Measurements from ENCODE around the gene SDK1. TPM values are rescaled to one million over a fixed set of nuclear protein-coding genes. Genes with fewer than 3 reads are reported as not detected.

Gene SDK1
- total RNA-seq, 1 donor from 2014 or later, result 0.48 TPM

GRCh38 chr7:4129481-4130122 lies 828.5 kb downstream of the SDK1 start:
- Mint-ChIP-seq H3K4me3 (ENCODE audit: low read depth) (no peak overlapping the region), H3K27me3 (ENCODE audit: low read depth) (no peaks in the 10 kb centered on the region), H3K9me3 (peaks cover 7% of the 10 kb centered on the region), H3K27ac (no peak overlapping the region), H3K36me3 (ENCODE audit: low read depth) (no peaks in the 10 kb centered on the region), H3K4me1 (ENCODE audit: low read depth) (no peaks in the 10 kb centered on the region)
- intact Hi-C loops (cut with micrococcal nuclease), result no loop called here
- no peak for DNase-seq (ENCODE audit: low spot score)

GRCh38 chr7:4131063-4131462 lies 830.0 kb downstream of the SDK1 start:
- no peaks in the 10 kb centered on the region for H3K27me3 Mint-ChIP-seq (ENCODE audit: low read depth)
- H3K36me3 Mint-ChIP-seq (ENCODE audit: low read depth), result no peaks in the 10 kb centered on the region
- intact Hi-C loops (cut with micrococcal nuclease), result no loop called here
- H3K4me1 Mint-ChIP-seq (ENCODE audit: low read depth), result no peaks in the 10 kb centered on the region
- no peak overlapping the region for H3K27ac Mint-ChIP-seq
- H3K4me3 Mint-ChIP-seq (ENCODE audit: low read depth), result no peak overlapping the region
- H3K9me3 Mint-ChIP-seq, result no peaks in the 10 kb centered on the region
- no peak for DNase-seq (ENCODE audit: low spot score)

GRCh38 chr7:4132221-4132620 lies 831.2 kb downstream of the SDK1 start:
- intact Hi-C loops (cut with micrococcal nuclease), result no loop called here
- H3K9me3 Mint-ChIP-seq, result no peaks in the 10 kb centered on the region
- DNase-seq (ENCODE audit: low spot score), result no peak
- no peaks in the 10 kb centered on the region for H3K36me3 Mint-ChIP-seq (ENCODE audit: low read depth)
- H3K27me3 Mint-ChIP-seq (ENCODE audit: low read depth), result no peaks in the 10 kb centered on the region
- H3K27ac Mint-ChIP-seq, result no peak overlapping the region
- H3K4me1 Mint-ChIP-seq (ENCODE audit: low read depth), result no peaks in the 10 kb centered on the region
- no peak overlapping the region for H3K4me3 Mint-ChIP-seq (ENCODE audit: low read depth)

- no peaks in the 10 kb centered on the region for H3K27me3 Mint-ChIP-seq (ENCODE audit: low read depth)
- no peaks in the 10 kb centered on the region for H3K9me3 Mint-ChIP-seq
These were observed 832.5 kb downstream of the SDK1 start for GRCh38 chr7:4133491-4134044.

DNA sequence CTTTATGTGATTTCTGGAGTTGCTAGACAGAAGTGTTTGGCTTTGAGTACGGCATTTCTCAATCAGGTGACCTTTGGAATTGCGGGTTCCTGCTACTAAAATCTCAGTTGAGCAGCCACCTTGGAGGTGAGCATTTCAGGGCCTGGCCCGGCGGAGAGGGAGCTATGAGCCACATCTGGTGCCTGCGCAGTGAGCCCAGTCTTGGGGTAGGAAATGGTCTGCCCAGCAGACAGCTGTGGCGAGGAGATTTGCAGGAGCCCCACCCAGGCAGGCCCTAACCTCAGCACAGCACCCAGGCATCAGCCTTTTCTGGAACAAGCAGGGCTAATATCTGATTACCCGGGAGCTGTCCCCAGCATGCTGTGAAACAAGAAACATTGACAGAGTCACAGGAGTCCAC lies 833.2 kb downstream of the SDK1 start:
- intact Hi-C loops (cut with micrococcal nuclease), result no loop called here
- no peak for DNase-seq (ENCODE audit: low spot score)
- no peaks in the 10 kb centered on the region for H3K4me1 Mint-ChIP-seq (ENCODE audit: low read depth)

More at GRCh38 chr7:4133491-4134044, 832.5 kb downstream of the SDK1 start:
- no peak for DNase-seq (ENCODE audit: low spot score)
- Mint-ChIP-seq H3K36me3 (ENCODE audit: low read depth) (no peaks in the 10 kb centered on the region), H3K4me1 (ENCODE audit: low read depth) (no peaks in the 10 kb centered on the region), H3K4me3 (ENCODE audit: low read depth) (no peak overlapping the region), H3K27ac (no peak overlapping the region)
- intact Hi-C loops (cut with micrococcal nuclease), result no loop called here

GRCh38 chr7:4134631-4135030 lies 833.6 kb downstream of the SDK1 start:
- DNase-seq (ENCODE audit: low spot score), result no peak
- Mint-ChIP-seq H3K27ac (no peak overlapping the region), H3K4me1 (ENCODE audit: low read depth) (no peaks in the 10 kb centered on the region), H3K36me3 (ENCODE audit: low read depth) (no peaks in the 10 kb centered on the region), H3K27me3 (ENCODE audit: low read depth) (no peaks in the 10 kb centered on the region), H3K9me3 (no peaks in the 10 kb centered on the region), H3K4me3 (ENCODE audit: low read depth) (no peak overlapping the region)
- intact Hi-C loops (cut with micrococcal nuclease), result no loop called here

More for the DNA sequence above, 833.2 kb downstream of the SDK1 start:
- no peaks in the 10 kb centered on the region for H3K36me3 Mint-ChIP-seq (ENCODE audit: low read depth)
- H3K9me3 Mint-ChIP-seq, result no peaks in the 10 kb centered on the region
- no peak overlapping the region for H3K27ac Mint-ChIP-seq
- no peak overlapping the region for H3K4me3 Mint-ChIP-seq (ENCODE audit: low read depth)
- no peaks in the 10 kb centered on the region for H3K27me3 Mint-ChIP-seq (ENCODE audit: low read depth)

- no peaks in the 10 kb centered on the region for H3K9me3 Mint-ChIP-seq
- H3K27me3 Mint-ChIP-seq (ENCODE audit: low read depth), result no peaks in the 10 kb centered on the region
- H3K4me1 Mint-ChIP-seq (ENCODE audit: low read depth), result no peaks in the 10 kb centered on the region
- DNase-seq (ENCODE audit: low spot score), result no peak
- H3K36me3 Mint-ChIP-seq (ENCODE audit: low read depth), result no peaks in the 10 kb centered on the region
- H3K4me3 Mint-ChIP-seq (ENCODE audit: low read depth), result no peak overlapping the region
- intact Hi-C loops (cut with micrococcal nuclease), result no loop called here
- no peak overlapping the region for H3K27ac Mint-ChIP-seq
These were observed 834.2 kb downstream of the SDK1 start for GRCh38 chr7:4135301-4135700.

- Mint-ChIP-seq H3K27ac (no peak overlapping the region), H3K36me3 (ENCODE audit: low read depth) (no peaks in the 10 kb centered on the region), H3K27me3 (ENCODE audit: low read depth) (no peaks in the 10 kb centered on the region), H3K4me3 (ENCODE audit: low read depth) (no peak overlapping the region), H3K9me3 (no peaks in the 10 kb centered on the region), H3K4me1 (ENCODE audit: low read depth) (no peaks in the 10 kb centered on the region)
- DNase-seq (ENCODE audit: low spot score), result no peak
- intact Hi-C loops (cut with micrococcal nuclease), result no loop called here
These were observed 835.0 kb downstream of the SDK1 start for GRCh38 chr7:4136036-4136435.

GRCh38 chr7:4136501-4137110 lies 835.6 kb downstream of the SDK1 start:
- Mint-ChIP-seq H3K4me1 (ENCODE audit: low read depth) (no peaks in the 10 kb centered on the region), H3K27me3 (ENCODE audit: low read depth) (no peaks in the 10 kb centered on the region), H3K27ac (no peak overlapping the region), H3K4me3 (ENCODE audit: low read depth) (no peak overlapping the region), H3K36me3 (ENCODE audit: low read depth) (no peaks in the 10 kb centered on the region), H3K9me3 (no peaks in the 10 kb centered on the region)
- no peak for DNase-seq (ENCODE audit: low spot score)
- intact Hi-C loops (cut with micrococcal nuclease), result no loop called here

GRCh38 chr7:4137552-4137951 lies 836.5 kb downstream of the SDK1 start:
- Mint-ChIP-seq H3K4me3 (ENCODE audit: low read depth) (no peak overlapping the region), H3K27me3 (ENCODE audit: low read depth) (no peaks in the 10 kb centered on the region), H3K9me3 (no peaks in the 10 kb centered on the region), H3K27ac (no peak overlapping the region), H3K36me3 (ENCODE audit: low read depth) (no peaks in the 10 kb centered on the region), H3K4me1 (ENCODE audit: low read depth) (no peaks in the 10 kb centered on the region)
- DNase-seq (ENCODE audit: low spot score), result no peak
- intact Hi-C loops (cut with micrococcal nuclease), result no loop called here

DNA sequence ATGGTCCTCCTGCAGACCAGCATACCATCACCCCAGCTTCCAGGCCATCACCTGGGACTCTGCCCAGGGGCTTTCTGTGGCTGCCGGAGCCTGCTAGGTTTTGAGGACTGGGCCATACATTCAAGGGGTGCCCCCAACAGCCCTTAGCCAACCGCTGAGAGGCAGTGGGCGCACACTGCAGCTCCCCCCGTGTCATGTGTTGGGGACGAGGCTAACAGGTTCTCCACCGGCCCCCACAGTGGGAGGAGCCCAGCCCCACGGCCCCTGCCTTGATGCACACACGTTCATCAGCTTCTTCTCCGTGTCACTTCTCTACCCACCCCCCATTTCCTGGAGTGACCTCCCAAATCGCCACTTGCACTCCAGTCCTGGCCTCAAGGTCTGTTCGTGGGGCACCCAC lies 837.8 kb downstream of the SDK1 start:
- no peaks in the 10 kb centered on the region for H3K9me3 Mint-ChIP-seq
- H3K4me3 Mint-ChIP-seq (ENCODE audit: low read depth), result no peak overlapping the region
- intact Hi-C loops (cut with micrococcal nuclease), result no loop called here
- H3K36me3 Mint-ChIP-seq (ENCODE audit: low read depth), result no peaks in the 10 kb centered on the region
- H3K27ac Mint-ChIP-seq, result no peak overlapping the region
- DNase-seq (ENCODE audit: low spot score), result no peak
- H3K27me3 Mint-ChIP-seq (ENCODE audit: low read depth), result no peaks in the 10 kb centered on the region
- no peaks in the 10 kb centered on the region for H3K4me1 Mint-ChIP-seq (ENCODE audit: low read depth)

DNA sequence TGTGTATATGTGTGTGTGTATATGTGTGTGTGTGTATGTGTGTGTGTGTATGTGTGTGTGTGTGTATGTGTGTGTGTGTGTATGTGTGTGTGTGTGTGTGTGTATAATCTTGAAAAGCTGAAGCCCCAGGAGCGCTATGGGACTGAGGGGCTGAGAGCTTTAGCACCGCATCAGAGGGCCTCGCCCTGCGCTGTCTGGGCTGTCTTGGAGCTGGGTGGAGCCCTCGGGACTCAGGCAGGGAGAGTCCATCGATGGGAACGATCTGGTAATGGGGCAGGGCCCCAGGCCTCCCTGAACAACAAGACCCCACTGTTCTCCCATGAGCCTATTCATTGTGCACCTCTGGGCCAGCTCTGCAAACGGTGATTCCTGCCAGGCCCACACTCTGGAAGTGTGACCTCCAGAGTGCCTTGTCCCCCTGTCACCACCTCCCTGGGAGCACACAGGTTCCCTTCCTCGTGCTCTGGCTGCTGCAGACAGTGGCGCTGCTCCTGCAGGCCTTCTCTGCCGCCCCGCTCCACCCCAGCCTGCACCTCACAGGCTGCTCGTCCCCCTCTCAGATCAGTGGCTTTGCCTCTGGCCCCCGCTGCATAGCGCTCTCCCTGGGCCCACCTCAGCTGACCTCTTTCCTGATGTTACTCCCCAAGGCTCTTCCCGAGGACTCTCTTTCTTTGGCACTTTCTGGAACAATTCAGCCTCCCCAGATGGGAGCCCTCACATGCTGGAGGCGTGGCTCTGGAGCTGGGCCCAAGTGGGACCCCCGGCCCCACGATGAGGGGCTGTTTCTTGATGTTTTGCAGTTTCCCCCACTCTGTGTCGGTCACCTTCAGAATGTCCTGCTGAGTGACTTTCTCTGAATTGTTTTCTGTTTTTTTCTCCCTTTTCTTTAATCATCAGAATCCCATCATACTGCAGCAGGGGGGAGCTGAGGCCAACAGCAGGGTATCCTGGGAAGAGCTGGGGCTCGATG lies 838.9 kb downstream of the SDK1 start:
- H3K27me3 Mint-ChIP-seq (ENCODE audit: low read depth), result no peaks in the 10 kb centered on the region
- intact Hi-C loops (cut with micrococcal nuclease), result no loop called here
- H3K36me3 Mint-ChIP-seq (ENCODE audit: low read depth), result no peaks in the 10 kb centered on the region
- no peak overlapping the region for H3K27ac Mint-ChIP-seq
- DNase-seq (ENCODE audit: low spot score), result no peak
- H3K4me1 Mint-ChIP-seq (ENCODE audit: low read depth), result no peaks in the 10 kb centered on the region
- H3K4me3 Mint-ChIP-seq (ENCODE audit: low read depth), result no peak overlapping the region
- no peaks in the 10 kb centered on the region for H3K9me3 Mint-ChIP-seq

GRCh38 chr7:4140933-4141332 lies 839.9 kb downstream of the SDK1 start:
- H3K27me3 Mint-ChIP-seq (ENCODE audit: low read depth), result no peaks in the 10 kb centered on the region
- H3K27ac Mint-ChIP-seq, result no peak overlapping the region
- no peak for DNase-seq (ENCODE audit: low spot score)
- no peaks in the 10 kb centered on the region for H3K36me3 Mint-ChIP-seq (ENCODE audit: low read depth)
- H3K4me3 Mint-ChIP-seq (ENCODE audit: low read depth), result no peak overlapping the region
- intact Hi-C loops (cut with micrococcal nuclease), result no loop called here
- H3K4me1 Mint-ChIP-seq (ENCODE audit: low read depth), result no peaks in the 10 kb centered on the region
- H3K9me3 Mint-ChIP-seq, result no peaks in the 10 kb centered on the region
